Activated naive CD4-positive, alpha-beta T cell treated with anti-CD3 and anti-CD28 coated beads, Interleukin-2, amount 10 ng/mL, durations not matched to agents 7 days and 5 days (primary cell): Measurements from ENCODE around the gene ZNF324.
A peak's percentile ranks its signal among the peaks of the same experiment; 100 is the strongest.

Source experiments
- CTCF ChIA-PET: fragments of 350-600 bp; sonication (Branson Sonifier 250); formaldehyde crosslinking; loops from one replicate; lab custom pipeline; 2021; ENCODE audit warnings: antibody characterized with exemption; lab: Charles Lee
- DNase-seq: peaks from one replicate; pipeline ENCODE4 v3.0.0-alpha.2; 2020
- H3K27ac Mint-ChIP-seq: one replicate; pipeline ENCODE4 v1.8.0; 2021; ENCODE audit warnings: mild to moderate bottlenecking, moderate library complexity, mixed read lengths
- H3K27me3 Mint-ChIP-seq: one replicate; pipeline ENCODE4 v1.8.0; 2021; ENCODE audit warnings: mild to moderate bottlenecking, mixed read lengths
- H3K36me3 Mint-ChIP-seq: one replicate; pipeline ENCODE4 v1.8.0; 2021; ENCODE audit warnings: mixed read lengths
- H3K4me1 Mint-ChIP-seq: one replicate; pipeline ENCODE4 v1.8.0; 2021; ENCODE audit warnings: mixed read lengths
- H3K4me3 Mint-ChIP-seq: one replicate; pipeline ENCODE4 v1.8.0; 2021; ENCODE audit warnings: mild to moderate bottlenecking, moderate library complexity, mixed read lengths
- H3K9me3 Mint-ChIP-seq: one replicate; pipeline ENCODE4 v1.8.0; 2021; ENCODE audit warnings: mixed read lengths

Gene ZNF324

DNA sequence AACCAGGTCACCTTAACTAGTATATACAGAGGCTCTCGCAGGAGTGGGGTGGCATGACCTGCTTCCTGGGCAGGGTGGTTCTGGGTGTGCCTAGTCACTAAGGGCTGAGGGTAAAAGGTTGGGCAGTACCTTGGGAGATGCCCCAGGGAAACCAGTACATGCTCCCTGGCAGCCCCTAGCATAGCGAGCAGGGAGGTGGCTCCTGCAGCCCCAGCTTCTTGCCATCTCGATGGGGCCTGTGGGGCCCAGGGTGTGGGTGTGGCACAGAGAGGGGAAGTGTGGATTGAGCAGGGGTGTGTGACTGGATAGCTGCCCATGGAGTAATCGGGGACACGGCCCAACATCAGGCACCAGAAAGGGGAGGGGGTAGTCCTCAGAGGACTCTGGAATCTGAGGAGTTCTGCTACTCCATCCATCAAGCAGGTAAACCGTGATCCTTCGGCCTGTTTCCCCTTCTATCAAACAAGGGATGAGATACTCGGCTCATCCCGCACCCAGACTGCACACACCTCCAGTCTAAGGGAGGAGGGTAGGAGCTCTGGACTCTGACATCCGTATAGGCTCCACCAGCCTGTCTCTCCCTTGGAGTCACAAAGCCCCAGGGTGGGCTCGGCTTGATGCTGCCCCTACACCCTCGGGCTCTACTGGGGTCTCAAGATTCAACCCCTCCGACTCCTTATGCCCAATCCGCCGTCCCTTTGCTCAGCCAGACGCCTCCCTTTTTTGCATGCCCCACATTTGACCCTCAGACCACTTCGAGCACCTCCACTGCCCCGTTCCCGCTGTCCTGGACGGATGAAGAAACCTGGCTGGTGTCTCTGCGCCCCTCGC lies 51.6 kb downstream of the ZNF324 start:
- no peak for DNase-seq
- peaks cover 6% of the 10 kb centered on the region for H3K27me3 Mint-ChIP-seq
- peak overlapping the region; percentile 98 for H3K27ac Mint-ChIP-seq
- CTCF ChIA-PET = interaction anchor here (0.7 to 7.4 kb wide), 15 partner anchors 10 to 300 kb away, joined by 3 to 109 read pairs (median 6); partner anchors contain the start of genes CHMP2A and TRIM28
- peaks cover 21% of the 10 kb centered on the region for H3K36me3 Mint-ChIP-seq
- H3K4me1 Mint-ChIP-seq = peaks cover 54% of the 10 kb centered on the region
- H3K4me3 Mint-ChIP-seq = peak overlapping the region; percentile 91
- no peaks in the 10 kb centered on the region for H3K9me3 Mint-ChIP-seq

- DNase-seq = peak; percentile 73
Measured at GRCh38 chr19:58519087-58519354, 52.1 kb downstream of the ZNF324 start.

DNA sequence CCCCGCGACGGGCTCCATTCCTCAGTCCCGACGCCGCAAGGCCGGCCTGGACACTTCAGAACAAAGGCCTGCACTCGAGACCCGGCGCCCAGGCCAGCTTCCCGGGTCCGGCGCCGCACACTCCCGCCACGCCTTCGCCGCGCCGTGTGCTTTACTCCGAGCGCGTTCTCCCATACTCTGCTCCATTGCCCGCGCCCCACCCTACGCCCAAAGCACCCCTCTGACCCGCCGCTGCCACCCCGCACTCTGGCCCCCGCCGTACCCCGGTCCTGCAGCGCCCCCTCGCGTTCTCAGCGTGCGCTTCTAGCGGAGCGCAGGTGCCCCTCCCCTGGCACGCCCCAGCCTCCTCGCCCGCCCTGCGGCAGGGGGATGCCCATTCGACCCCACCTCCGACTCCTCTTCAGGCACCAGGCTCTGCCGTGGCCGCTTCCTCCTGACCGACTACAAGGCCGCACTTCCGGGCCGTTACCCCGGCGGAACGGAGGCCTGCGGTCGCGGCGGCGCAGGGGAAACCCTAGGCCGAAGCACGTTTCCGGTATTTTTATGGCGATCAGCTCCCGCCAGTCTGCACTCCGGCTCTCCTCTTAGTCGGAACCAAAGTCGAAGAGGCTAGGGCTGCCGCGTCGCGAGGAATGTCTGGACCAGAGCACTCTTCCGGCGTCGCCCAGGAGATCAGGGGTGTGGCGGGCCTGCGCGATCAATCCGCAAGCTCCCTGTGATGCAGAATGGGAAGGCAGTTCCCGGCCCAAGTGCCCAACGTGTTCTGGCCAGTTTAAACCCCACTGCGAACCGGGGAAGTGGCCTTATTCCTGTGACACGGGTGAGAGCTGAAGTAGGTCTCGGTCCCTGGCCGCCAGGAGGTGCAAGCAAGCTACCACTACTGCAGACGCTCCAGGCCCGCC lies 52.7 kb downstream of the ZNF324 start, which contains the start of gene ZBTB45:
Gene ZBTB45 (minus strand): TSS at position 456 of the 902 bp plus-strand sequence. CDS start 2,137 bp downstream, outside the sequence.
- Mint-ChIP-seq H3K36me3 (peaks cover 19% of the 10 kb centered on the region), H3K4me1 (peaks cover 45% of the 10 kb centered on the region), H3K4me3 (peak within 1 kb of the TSS; percentile 91), H3K27me3 (peaks cover 6% of the 10 kb centered on the region), H3K9me3 (no peaks in the 10 kb centered on the region), H3K27ac (peak within 1 kb of the TSS; percentile 98)
- CTCF ChIA-PET = interaction anchor here (0.7 to 7.4 kb wide), 21 partner anchors 9 to 336 kb away, joined by 3 to 109 read pairs (median 5); partner anchors contain the start of genes CHMP2A, TRIM28, ZNF324 and ZSCAN22
- peak; percentile 92 for DNase-seq

More at GRCh38 chr19:58519087-58519354, 52.1 kb downstream of the ZNF324 start:
- Mint-ChIP-seq H3K4me1 (peaks cover 50% of the 10 kb centered on the region), H3K9me3 (no peaks in the 10 kb centered on the region), H3K27me3 (peaks cover 6% of the 10 kb centered on the region), H3K4me3 (peak overlapping the region; percentile 91), H3K36me3 (peaks cover 20% of the 10 kb centered on the region), H3K27ac (peak overlapping the region; percentile 98)
- CTCF ChIA-PET = interaction anchor here (0.7 to 7.4 kb wide), 15 partner anchors 10 to 300 kb away, joined by 3 to 109 read pairs (median 6); partner anchors contain the start of genes CHMP2A and TRIM28

GRCh38 chr19:58520257-58520599 lies 53.3 kb downstream of the ZNF324 start:
- Mint-ChIP-seq H3K27ac (peak overlapping the region; percentile 98), H3K27me3 (peaks cover 6% of the 10 kb centered on the region), H3K4me3 (peak overlapping the region; percentile 91), H3K36me3 (peaks cover 17% of the 10 kb centered on the region), H3K9me3 (no peaks in the 10 kb centered on the region), H3K4me1 (peaks cover 41% of the 10 kb centered on the region)
- no peak for DNase-seq
- CTCF ChIA-PET = interaction anchor here (0.7 to 7.4 kb wide), 17 partner anchors 8 to 337 kb away, joined by 3 to 109 read pairs (median 5); partner anchors contain the start of genes CHMP2A, TRIM28, ZNF324 and ZSCAN22

DNA sequence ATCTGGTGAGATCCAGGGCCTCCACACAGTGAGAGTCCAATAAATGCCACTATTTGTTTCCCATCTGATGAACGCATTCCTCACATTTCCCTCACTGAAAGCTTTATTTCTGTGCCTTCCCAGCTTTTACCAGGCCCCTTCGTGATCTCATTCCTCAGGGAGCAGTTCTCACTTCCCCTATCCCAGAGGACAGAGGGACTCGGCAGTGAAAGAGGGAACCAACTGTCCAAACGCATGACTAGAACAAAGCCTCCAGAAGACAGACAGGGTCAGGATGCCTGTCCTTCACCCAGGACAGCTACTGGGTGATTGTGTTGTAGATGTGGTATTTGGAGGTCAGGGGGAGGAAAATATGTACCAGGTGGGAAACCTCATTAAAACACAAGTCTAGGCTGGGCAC lies 54.8 kb downstream of the ZNF324 start:
- no peak for DNase-seq
- CTCF ChIA-PET = interaction anchor here (1.2 to 7.4 kb wide), 2 partner anchors 31 to 58 kb away, joined by 3 to 109 read pairs; no protein-coding TSS in a partner anchor
- Mint-ChIP-seq H3K36me3 (peaks cover 7% of the 10 kb centered on the region), H3K9me3 (no peaks in the 10 kb centered on the region), H3K4me1 (peaks cover 31% of the 10 kb centered on the region), H3K27me3 (peaks cover 6% of the 10 kb centered on the region), H3K27ac (no peak overlapping the region), H3K4me3 (no peak overlapping the region)

GRCh38 chr19:58522709-58523108 lies 55.8 kb downstream of the ZNF324 start:
- peaks cover 6% of the 10 kb centered on the region for H3K27me3 Mint-ChIP-seq
- DNase-seq = no peak
- CTCF ChIA-PET = interaction anchor here (1.1 to 7.4 kb wide), 2 partner anchors 57 to 58 kb away, joined by 3 to 109 read pairs; no protein-coding TSS in a partner anchor
- no peak overlapping the region for H3K4me3 Mint-ChIP-seq
- H3K4me1 Mint-ChIP-seq = peaks cover 26% of the 10 kb centered on the region
- peaks cover 7% of the 10 kb centered on the region for H3K36me3 Mint-ChIP-seq
- H3K27ac Mint-ChIP-seq = no peak overlapping the region
- no peaks in the 10 kb centered on the region for H3K9me3 Mint-ChIP-seq
